T-helper 2 cell treated with Interferon-gamma antibody and Interleukin-4, amounts not matched to agents 5 μg/mL and 100 μg/mL, for 36 hours (primary cell): ENCODE data around the gene DAW1.

ENCODE experiments used
- DNase-seq: peaks from one replicate; pipeline ENCODE4 v3.0.0; 2021; ENCODE audit warnings: low spot score
- H3K27ac Mint-ChIP-seq: one replicate; pipeline ENCODE4 v1.8.0; 2021; ENCODE audit warnings: mild to moderate bottlenecking, mixed read lengths
- H3K27me3 Mint-ChIP-seq: one replicate; pipeline ENCODE4 v1.8.0; 2021; ENCODE audit warnings: low read depth, mixed read lengths
- H3K36me3 Mint-ChIP-seq: one replicate; pipeline ENCODE4 v1.8.0; 2021; ENCODE audit warnings: low read depth, mixed read lengths
- H3K4me1 Mint-ChIP-seq: one replicate; pipeline ENCODE4 v1.8.0; 2021; ENCODE audit warnings: low read depth, mixed read lengths
- H3K4me3 Mint-ChIP-seq: one replicate; pipeline ENCODE4 v1.8.0; 2022; ENCODE audit warnings: mild to moderate bottlenecking, moderate library complexity, mixed read lengths
- H3K9me3 Mint-ChIP-seq: one replicate; pipeline ENCODE4 v1.8.0; 2021; ENCODE audit warnings: mixed read lengths

The DAW1 gene

DNA sequence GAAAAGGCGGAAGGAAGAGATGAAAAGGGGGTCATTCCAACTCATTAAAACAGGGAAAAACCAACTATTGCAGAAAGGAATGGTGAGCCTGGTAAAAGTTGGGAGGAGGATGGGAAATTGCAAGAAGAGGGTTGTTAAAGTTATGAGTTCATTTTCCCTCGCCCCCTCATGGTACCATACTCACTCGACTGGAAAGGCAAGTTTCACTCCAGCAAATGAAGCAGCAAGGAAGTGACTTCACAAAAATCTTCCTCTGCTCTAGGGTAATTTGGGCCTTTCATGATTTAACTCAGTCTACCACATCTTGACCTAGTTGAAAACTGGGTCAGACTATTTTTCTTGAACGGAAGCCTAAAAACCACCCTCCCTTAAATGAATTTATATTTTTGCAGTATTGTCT, 22.8 kb upstream of the DAW1 start:
- Mint-ChIP-seq H3K27me3 (no peaks in the 10 kb centered on the region), H3K36me3 (no peaks in the 10 kb centered on the region), H3K4me3 (no peak overlapping the region), H3K27ac (no peak overlapping the region), H3K4me1 (no peaks in the 10 kb centered on the region), H3K9me3 (no peaks in the 10 kb centered on the region)
- DNase-seq, result no peak

DNA sequence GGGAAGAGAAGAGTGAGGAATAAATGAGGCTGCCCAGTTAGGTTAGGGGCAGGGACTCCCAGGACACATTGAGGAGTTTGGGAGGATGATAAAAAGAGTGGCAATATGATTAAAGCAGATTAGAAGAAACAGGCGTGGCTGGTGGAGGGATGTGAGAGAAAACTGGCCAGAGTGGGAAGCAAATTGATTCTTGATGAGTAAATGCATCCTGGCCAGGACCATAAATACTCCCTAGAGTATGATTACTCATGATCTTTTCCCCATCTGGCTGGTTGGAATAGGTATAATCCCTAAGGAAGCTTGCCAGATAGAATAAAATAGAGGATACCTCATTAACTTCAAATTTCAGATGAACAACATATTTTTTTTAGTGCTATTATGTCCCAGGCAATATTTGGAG, 21.5 kb upstream of the DAW1 start:
- no peak overlapping the region for H3K4me3 Mint-ChIP-seq
- H3K27ac Mint-ChIP-seq, result no peak overlapping the region
- no peaks in the 10 kb centered on the region for H3K4me1 Mint-ChIP-seq
- no peak for DNase-seq
- no peaks in the 10 kb centered on the region for H3K9me3 Mint-ChIP-seq
- no peaks in the 10 kb centered on the region for H3K36me3 Mint-ChIP-seq
- H3K27me3 Mint-ChIP-seq, result no peaks in the 10 kb centered on the region

DNA sequence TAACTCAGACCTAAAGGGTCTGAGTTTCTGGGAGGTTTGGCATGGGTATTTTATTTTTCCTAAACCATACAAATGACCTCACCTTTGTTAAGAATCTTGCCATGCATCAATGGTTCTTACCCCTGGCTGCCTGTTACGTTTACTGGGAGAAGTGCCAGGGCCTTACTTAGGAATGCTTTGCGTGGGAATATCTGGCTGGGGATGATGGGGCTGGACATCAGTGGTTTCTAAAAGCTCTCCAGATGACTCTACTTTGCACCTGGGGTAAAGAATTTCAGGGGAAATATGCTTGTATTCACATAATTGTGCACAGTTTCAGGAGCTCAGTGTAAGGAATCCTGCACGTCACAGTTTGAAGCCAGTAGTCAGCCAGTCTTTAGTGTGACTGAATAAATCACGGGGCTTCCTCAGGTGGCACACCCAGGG, 18.2 kb upstream of the DAW1 start:
- Mint-ChIP-seq H3K4me1 (no peaks in the 10 kb centered on the region), H3K4me3 (no peak overlapping the region), H3K36me3 (no peaks in the 10 kb centered on the region), H3K27me3 (no peaks in the 10 kb centered on the region), H3K27ac (no peak overlapping the region), H3K9me3 (no peaks in the 10 kb centered on the region)
- DNase-seq, result no peak

DNA sequence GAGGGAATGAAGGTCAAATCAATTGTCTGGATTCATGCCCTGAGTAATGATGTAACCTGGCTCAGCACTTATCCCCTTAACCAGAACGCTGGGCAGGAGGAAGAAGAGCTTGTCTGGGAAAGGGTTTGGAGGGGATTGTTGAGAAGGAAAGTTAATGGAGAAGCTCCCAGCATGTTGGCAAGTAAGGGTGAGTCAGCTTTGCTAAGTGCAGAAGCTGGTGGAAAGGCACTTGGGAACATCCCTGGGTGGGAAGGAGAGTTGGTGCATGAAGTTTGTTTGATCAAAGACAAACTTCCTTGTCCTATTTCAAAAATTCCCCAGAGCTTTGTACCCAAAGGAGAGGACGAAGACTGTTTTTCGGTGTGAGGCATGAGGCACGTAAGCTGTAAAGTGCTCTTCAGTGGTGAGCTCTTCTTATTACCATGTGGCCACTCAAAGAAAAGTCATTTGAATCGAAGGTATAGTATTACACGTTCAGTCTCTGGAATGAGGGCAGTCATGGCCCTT, 17.6 kb upstream of the DAW1 start:
- no peaks in the 10 kb centered on the region for H3K36me3 Mint-ChIP-seq
- H3K27ac Mint-ChIP-seq, result no peak overlapping the region
- H3K27me3 Mint-ChIP-seq, result no peaks in the 10 kb centered on the region
- H3K9me3 Mint-ChIP-seq, result no peaks in the 10 kb centered on the region
- no peak for DNase-seq
- no peak overlapping the region for H3K4me3 Mint-ChIP-seq
- H3K4me1 Mint-ChIP-seq, result no peaks in the 10 kb centered on the region

DNA sequence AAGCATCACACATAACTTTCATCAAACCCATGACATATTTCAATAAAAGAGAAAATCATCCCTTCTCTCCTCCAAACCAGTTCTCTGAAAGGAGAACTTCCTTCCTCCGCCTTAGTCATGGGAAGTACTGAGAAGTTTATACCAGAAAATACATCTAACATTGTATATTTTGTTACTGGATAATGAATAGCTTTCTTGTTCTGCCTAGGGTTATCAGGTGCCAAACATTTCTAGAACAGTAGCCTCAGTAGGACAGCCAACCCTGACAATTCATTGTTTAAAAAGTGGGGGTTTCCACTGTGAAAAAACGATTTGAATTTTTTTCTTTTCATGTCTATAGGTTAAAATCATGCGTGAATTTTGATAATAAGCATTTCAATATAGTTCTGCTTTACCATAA, 16.0 kb upstream of the DAW1 start:
- H3K4me3 Mint-ChIP-seq, result no peak overlapping the region
- no peaks in the 10 kb centered on the region for H3K36me3 Mint-ChIP-seq
- no peaks in the 10 kb centered on the region for H3K9me3 Mint-ChIP-seq
- no peak overlapping the region for H3K27ac Mint-ChIP-seq
- no peak for DNase-seq
- H3K27me3 Mint-ChIP-seq, result no peaks in the 10 kb centered on the region
- no peaks in the 10 kb centered on the region for H3K4me1 Mint-ChIP-seq

DNA sequence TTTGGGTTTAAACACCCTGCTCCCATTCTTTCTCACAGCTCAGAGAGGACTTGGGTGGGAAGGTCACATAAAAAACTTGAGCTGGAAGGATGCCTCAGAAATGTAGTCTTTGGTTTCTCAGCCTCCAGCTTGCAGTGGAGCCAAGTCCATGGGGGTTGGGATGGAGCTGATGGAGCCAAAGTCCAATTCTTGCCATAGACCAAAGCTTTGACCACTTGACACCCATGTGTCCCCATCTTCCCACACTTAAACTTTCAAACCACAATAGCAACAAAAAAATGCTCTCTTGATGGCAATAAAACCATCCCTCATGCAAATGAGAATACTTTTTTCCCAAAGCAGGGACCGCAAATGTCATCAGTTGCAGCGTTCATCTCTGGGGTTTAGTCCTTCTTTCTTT, 14.7 kb upstream of the DAW1 start:
- Mint-ChIP-seq H3K9me3 (no peaks in the 10 kb centered on the region), H3K36me3 (no peaks in the 10 kb centered on the region), H3K4me3 (no peak overlapping the region), H3K4me1 (no peaks in the 10 kb centered on the region), H3K27ac (no peak overlapping the region), H3K27me3 (no peaks in the 10 kb centered on the region)
- DNase-seq, result no peak

DNA sequence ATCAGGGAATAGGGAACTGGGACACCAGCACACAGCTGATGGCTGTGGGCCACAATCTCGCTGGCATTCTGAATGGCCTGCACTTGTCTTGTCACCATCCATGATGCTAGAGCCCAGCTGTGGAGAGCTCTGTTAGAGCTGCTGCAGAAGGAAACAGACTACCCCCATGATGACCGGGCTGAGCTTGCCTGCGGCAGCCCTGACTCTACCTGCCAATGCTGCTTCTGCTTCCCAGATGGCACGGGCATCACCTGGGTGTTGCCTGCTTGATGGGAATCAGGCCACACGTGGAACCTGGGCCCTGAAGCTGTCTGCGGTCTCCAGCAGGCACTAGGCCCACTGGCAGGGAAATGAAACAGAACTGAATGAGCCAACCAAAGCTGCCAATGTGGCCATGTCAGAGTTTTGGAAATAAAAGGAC, 11.2 kb upstream of the DAW1 start:
- Mint-ChIP-seq H3K4me1 (no peaks in the 10 kb centered on the region), H3K9me3 (no peaks in the 10 kb centered on the region), H3K36me3 (no peaks in the 10 kb centered on the region), H3K4me3 (no peak overlapping the region), H3K27ac (no peak overlapping the region), H3K27me3 (no peaks in the 10 kb centered on the region)
- no peak for DNase-seq

DNA sequence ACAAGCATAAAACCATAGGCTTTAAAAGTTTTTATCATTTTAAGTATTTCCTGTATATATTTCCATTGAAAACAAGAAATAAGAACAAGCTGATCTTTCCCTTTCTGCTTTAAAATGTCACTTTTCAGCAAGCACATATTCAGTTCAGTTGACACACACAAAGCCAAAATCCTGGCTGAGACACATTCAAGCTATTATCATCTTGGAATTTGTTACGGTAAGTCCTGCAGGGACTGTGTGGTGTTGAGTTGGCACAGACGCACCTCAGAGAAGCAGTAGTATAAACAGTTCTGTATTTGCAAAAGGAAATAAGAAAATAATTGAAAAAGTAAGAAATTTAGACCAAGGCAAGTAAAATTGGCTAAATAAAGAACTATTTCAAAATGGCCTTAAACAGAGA, 10.4 kb upstream of the DAW1 start:
- Mint-ChIP-seq H3K9me3 (no peaks in the 10 kb centered on the region), H3K27me3 (no peaks in the 10 kb centered on the region), H3K4me1 (no peaks in the 10 kb centered on the region), H3K36me3 (no peaks in the 10 kb centered on the region), H3K27ac (no peak overlapping the region), H3K4me3 (no peak overlapping the region)
- no peak for DNase-seq

DNA sequence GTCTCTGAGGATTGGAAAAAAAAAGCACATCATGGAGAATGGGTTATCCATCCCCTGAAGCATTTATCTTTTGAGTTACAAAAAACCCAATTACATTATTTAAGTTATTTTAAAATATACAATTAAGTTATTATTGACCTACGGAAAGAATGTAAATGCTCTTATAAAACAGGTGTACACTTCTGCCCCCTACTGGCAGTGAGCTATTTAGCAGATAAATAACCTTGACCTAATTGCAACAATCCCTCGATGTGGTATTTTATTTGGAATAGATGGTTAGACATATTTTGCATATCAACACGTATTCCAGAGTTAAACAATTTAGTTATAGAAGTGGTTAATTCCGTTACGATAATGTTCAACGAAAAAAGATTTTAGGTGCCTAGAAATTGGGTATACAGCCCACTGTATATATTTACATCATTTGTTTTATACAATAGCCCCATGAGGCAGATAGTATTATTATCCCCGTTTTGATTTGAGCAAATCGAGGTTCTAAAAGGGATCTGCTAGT, 9.1 kb upstream of the DAW1 start:
- no peaks in the 10 kb centered on the region for H3K9me3 Mint-ChIP-seq

DNA sequence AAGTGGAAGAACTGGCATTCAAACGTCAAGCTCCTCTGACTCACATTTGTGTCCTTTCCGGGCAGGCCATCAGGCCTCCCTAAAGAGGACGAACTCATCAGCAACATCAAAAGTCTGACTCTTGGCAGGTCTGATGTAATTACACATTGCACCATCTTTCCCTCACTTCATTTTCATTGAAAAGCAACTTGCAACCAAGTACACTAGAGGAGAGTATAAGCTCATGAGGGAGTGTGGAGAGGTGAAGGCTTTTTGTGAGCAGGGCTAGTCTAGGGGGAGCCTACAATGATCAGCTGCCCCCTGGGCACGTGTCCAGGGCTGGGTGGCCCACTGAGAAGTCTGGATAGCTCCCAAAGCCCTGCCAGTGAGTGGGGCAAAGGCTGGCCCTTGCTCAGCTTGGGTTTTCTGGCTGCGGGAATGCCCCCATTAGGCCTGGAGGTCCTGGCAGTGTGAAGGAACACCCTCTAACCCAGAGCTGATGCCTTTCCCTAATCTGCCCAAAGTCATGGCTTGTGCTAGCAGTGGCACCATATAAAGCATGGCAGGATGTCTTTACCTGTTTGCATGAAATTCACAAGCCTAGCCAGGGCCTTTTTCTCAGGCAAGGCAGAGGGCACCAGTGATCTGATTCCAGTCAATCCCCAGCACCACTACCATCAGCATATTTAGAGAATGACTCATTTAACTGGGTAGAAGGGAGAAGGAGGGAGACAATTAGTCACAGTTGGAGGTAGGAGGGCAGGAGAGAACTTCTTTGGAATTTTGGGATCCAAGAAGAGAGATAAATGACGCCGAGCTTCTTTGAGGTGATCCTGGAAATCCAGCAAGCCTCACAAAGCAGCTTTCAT, 8.5 kb upstream of the DAW1 start:
- Mint-ChIP-seq H3K27me3 (no peaks in the 10 kb centered on the region), H3K4me1 (no peaks in the 10 kb centered on the region), H3K27ac (no peak overlapping the region), H3K36me3 (no peaks in the 10 kb centered on the region), H3K4me3 (no peak overlapping the region), H3K9me3 (no peaks in the 10 kb centered on the region)
- DNase-seq, result no peak

More for the DNA sequence above, 9.1 kb upstream of the DAW1 start:
- no peak for DNase-seq
- Mint-ChIP-seq H3K4me1 (no peaks in the 10 kb centered on the region), H3K36me3 (no peaks in the 10 kb centered on the region), H3K4me3 (no peak overlapping the region), H3K27ac (no peak overlapping the region), H3K27me3 (no peaks in the 10 kb centered on the region)

DNA sequence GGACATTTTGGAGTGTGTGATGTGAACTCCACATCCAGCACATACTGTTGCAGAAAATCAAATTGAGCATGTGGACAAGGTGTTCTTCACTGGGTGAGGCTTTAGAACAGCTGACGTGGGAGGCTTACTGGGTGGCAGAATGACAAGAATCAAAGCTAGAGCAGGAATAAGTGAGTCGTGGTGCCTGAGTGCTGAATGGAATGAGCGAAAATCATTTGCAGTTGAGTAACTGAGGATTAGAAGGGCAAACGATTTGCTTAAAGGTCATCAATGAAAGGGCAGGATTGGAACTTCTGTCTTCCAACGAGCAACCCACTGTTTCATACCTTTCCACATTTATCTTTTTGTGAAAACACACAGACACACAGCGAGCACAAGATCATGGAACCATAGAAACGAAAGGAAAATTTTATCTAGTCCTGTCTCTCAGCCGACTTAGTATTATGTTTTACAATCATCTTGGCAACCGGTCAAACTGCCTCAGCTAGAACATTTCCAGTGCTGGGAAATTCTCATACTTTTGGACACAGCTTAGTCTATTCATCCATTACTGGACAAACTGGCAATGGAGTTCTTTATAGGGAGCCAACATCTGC, 7.2 kb upstream of the DAW1 start:
- H3K4me1 Mint-ChIP-seq, result no peaks in the 10 kb centered on the region
- no peak for DNase-seq

DNA sequence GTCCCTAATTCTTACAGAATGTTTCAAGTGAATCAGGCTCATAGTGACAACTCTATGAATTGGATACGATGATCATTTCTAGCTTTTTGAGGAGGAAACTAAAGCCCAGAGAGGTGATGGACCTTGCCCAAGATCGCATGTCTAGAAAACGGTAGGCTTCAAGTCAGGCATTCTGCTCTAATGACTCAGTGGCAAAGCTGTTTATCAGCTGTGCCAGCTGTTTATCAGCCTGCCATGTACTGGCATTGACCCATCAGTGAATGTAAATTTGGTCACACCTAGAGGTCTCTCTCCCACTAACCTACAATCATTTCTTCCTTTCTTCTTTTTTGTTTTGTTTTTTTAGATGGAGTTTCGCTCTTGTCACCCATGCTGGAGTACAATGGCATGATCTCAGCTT, 6.1 kb upstream of the DAW1 start:
- peaks cover 2% of the 10 kb centered on the region for H3K27me3 Mint-ChIP-seq
- no peak overlapping the region for H3K27ac Mint-ChIP-seq
- H3K4me1 Mint-ChIP-seq, result no peaks in the 10 kb centered on the region
- H3K4me3 Mint-ChIP-seq, result no peak overlapping the region
- H3K9me3 Mint-ChIP-seq, result no peaks in the 10 kb centered on the region
- no peaks in the 10 kb centered on the region for H3K36me3 Mint-ChIP-seq
- DNase-seq, result no peak

More for the DNA sequence above, 7.2 kb upstream of the DAW1 start:
- Mint-ChIP-seq H3K27me3 (peaks cover 2% of the 10 kb centered on the region), H3K4me3 (no peak overlapping the region), H3K36me3 (no peaks in the 10 kb centered on the region), H3K9me3 (no peaks in the 10 kb centered on the region), H3K27ac (no peak overlapping the region)

DNA sequence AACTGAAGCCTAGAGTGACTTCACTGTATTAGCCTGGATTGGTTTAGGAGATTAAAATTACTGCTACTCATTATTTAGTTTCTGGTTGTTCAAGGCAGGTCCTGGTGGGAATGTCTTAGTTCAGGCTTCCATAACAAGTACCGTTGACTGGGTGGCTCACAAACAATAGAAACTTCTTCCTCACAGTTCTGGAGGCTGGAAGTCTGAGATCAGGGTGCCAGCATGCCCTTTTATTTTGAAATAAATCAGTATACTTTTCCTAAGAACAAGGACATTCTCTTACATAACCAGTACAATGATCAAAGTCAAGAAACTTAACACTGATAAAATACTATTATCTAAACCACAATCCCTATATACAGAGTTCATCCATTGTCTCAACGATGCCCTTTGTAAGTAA, 4.0 kb upstream of the DAW1 start:
- H3K27ac Mint-ChIP-seq, result no peak overlapping the region
- no peak overlapping the region for H3K4me3 Mint-ChIP-seq
- DNase-seq, result no peak
- H3K4me1 Mint-ChIP-seq, result no peaks in the 10 kb centered on the region
- H3K27me3 Mint-ChIP-seq, result peaks cover 4% of the 10 kb centered on the region
- H3K9me3 Mint-ChIP-seq, result no peaks in the 10 kb centered on the region
- H3K36me3 Mint-ChIP-seq, result no peaks in the 10 kb centered on the region

DNA sequence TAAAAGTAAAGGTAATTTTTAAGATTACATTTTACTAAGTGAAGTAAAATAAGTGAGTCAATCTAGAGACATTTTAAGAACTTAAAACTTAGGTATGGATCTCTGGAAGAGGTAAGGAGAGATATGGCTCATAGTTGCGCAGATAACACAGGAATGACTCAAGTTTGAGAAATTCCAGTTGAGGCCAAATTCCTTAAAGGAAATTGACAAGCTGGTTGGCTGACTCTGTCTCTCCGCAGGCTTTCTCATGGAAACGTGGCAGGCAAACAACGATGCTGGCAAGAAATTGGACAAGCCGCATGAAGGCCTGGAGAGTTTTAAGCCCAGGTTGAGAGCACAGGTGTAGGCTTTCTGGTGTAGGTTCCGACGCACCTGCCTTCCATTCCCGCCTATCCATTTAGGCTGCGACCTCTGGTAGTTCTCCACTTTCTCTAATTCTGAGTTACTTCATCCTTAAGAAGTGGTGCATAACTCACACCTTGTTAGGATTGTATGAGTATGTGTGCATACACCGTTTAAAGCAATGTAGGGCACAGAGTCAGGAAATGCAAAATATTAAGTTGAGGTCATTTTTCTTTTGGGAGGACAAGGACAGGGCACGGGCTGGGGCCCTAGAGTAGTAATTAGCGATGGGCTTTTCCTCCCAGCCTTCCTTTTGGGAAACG, 589 bp upstream of the DAW1 start:
- no peak for DNase-seq
- Mint-ChIP-seq H3K27ac (no peak overlapping the region), H3K36me3 (no peaks in the 10 kb centered on the region), H3K27me3 (peaks cover 16% of the 10 kb centered on the region), H3K9me3 (no peaks in the 10 kb centered on the region), H3K4me3 (no peak overlapping the region), H3K4me1 (no peaks in the 10 kb centered on the region)
